K562 (cell line): ENCODE measurements around the gene NMT1. TPM values are rescaled to one million over a fixed set of nuclear protein-coding genes. Genes with fewer than 3 reads are reported as not detected.

Source experiments
- CBFB ChIP-seq: sonication (generic); formaldehyde crosslinking; IDR thresholded peaks from 2 replicates; pipeline ENCODE4 v1.4.0; 2020; ENCODE audit warnings: mild to moderate bottlenecking, missing genetic modification reagents
- CSDE1 ChIP-seq, 2 experiments: fragments of 450-650 bp; IDR thresholded peaks; 2 replicates each; pipeline ENCODE4 v1.6.1; 2016; ENCODE audit warnings: mild to moderate bottlenecking in 1 of 2
- FIP1L1 ChIP-seq: fragments of 200-400 bp; formaldehyde crosslinking; IDR thresholded peaks from 2 replicates; pipeline ENCODE4 v1.6.1; 2018; ENCODE audit warnings: mild to moderate bottlenecking, low read depth, low read length; ENCODE audit not compliant: poor library complexity, severe bottlenecking
- HDAC8 ChIP-seq: fragments of 450-650 bp; IDR thresholded peaks from 2 replicates; pipeline ENCODE4 v1.6.1; 2016; ENCODE audit warnings: mild to moderate bottlenecking, missing genetic modification characterization, moderate library complexity, missing compliant biosample characterization
- KDM5B ChIP-seq: fragments of 200-600 bp; sonication (generic); IDR thresholded peaks from 2 replicates; pipeline ENCODE4 v1.6.1; 2012; ENCODE audit warnings: low read depth, mild to moderate bottlenecking, moderate library complexity, low read length, control low read depth, inconsistent platforms; ENCODE audit not compliant: insufficient replicate concordance
- KLF1 ChIP-seq: fragments of 450-650 bp; IDR thresholded peaks from 2 replicates; pipeline ENCODE4 v1.6.1; 2016; ENCODE audit warnings: missing genetic modification characterization, missing compliant biosample characterization
- ZNF707 ChIP-seq: fragments of 250-450 bp; sonication (Bioruptor Pico); conservative IDR thresholded peaks from 2 replicates; pipeline ENCODE4 v1.8.0; 2022; ENCODE audit warnings: inconsistent platforms, mild to moderate bottlenecking, moderate library complexity
- polyA plus RNA-seq, 8 experiments: library from polyadenylated mRNA; depleted of rRNA in 4 of 8; stranded (reverse) in 5 of 8; unstranded in 3 of 8; fragments of >200 nt; fragmentation: Nextera tagmentation in 2 of 8; fragmentation: Illumina TruSeq in 1 of 8; extraction: Ambion mirVana in 2 of 8; extraction: Trizol in 1 of 8; gene quantifications; 2 replicates each; pipeline versions ENCODE4 v1.2.1 to v1.2.3, GENCODE V29; 2011 to 2014; ENCODE audit warnings: inconsistent platforms in 1 of 8, missing spikeins in 1 of 8
- total RNA-seq, 7 experiments: library from RNA; depleted of rRNA in 6 of 7; stranded (reverse); fragments of >200 nt in 6 of 7; fragmentation: Illumina TruSeq in 2 of 7; extraction: Trizol in 2 of 7; gene quantifications; 2 replicates each; pipeline versions ENCODE4 v1.2.1 to v1.2.3, GENCODE V29; 2011 to 2021; ENCODE audit warnings: low replicate concordance in 1 of 7
- TF ChIP-seq, protein P1 (sequence below): fragments of 200-600 bp; sonication (generic); IDR thresholded peaks from one replicate; pipeline ENCODE4 v1.6.1; 2012; ENCODE audit warnings: mild to moderate bottlenecking, low read depth, low read length, inconsistent platforms
- TF ChIP-seq, protein P2 (sequence below), 2 experiments: fragments of 150-350 bp in 1 of 2; IDR thresholded peaks; 2 replicates each; pipeline ENCODE4 v1.6.1; 2012 to 2016; ENCODE audit warnings: low read depth in 2 of 2, low read length in 2 of 2, mild to moderate bottlenecking in 1 of 2, moderate library complexity in 1 of 2
- TF ChIP-seq, protein P3 (sequence below): sonication (generic); formaldehyde crosslinking; IDR thresholded peaks from 2 replicates; pipeline ENCODE4 v1.8.0; 2022; ENCODE audit warnings: mild to moderate bottlenecking, missing genetic modification reagents

The NMT1 gene
- total and polyA plus RNA-seq, 9 of the 15 experiments (the other 6 are each of a cell fraction or from before 2014, with no cell fraction given) = 86.7 to 569 (median 213) TPM

- TF ChIP-seq, protein P1, sequence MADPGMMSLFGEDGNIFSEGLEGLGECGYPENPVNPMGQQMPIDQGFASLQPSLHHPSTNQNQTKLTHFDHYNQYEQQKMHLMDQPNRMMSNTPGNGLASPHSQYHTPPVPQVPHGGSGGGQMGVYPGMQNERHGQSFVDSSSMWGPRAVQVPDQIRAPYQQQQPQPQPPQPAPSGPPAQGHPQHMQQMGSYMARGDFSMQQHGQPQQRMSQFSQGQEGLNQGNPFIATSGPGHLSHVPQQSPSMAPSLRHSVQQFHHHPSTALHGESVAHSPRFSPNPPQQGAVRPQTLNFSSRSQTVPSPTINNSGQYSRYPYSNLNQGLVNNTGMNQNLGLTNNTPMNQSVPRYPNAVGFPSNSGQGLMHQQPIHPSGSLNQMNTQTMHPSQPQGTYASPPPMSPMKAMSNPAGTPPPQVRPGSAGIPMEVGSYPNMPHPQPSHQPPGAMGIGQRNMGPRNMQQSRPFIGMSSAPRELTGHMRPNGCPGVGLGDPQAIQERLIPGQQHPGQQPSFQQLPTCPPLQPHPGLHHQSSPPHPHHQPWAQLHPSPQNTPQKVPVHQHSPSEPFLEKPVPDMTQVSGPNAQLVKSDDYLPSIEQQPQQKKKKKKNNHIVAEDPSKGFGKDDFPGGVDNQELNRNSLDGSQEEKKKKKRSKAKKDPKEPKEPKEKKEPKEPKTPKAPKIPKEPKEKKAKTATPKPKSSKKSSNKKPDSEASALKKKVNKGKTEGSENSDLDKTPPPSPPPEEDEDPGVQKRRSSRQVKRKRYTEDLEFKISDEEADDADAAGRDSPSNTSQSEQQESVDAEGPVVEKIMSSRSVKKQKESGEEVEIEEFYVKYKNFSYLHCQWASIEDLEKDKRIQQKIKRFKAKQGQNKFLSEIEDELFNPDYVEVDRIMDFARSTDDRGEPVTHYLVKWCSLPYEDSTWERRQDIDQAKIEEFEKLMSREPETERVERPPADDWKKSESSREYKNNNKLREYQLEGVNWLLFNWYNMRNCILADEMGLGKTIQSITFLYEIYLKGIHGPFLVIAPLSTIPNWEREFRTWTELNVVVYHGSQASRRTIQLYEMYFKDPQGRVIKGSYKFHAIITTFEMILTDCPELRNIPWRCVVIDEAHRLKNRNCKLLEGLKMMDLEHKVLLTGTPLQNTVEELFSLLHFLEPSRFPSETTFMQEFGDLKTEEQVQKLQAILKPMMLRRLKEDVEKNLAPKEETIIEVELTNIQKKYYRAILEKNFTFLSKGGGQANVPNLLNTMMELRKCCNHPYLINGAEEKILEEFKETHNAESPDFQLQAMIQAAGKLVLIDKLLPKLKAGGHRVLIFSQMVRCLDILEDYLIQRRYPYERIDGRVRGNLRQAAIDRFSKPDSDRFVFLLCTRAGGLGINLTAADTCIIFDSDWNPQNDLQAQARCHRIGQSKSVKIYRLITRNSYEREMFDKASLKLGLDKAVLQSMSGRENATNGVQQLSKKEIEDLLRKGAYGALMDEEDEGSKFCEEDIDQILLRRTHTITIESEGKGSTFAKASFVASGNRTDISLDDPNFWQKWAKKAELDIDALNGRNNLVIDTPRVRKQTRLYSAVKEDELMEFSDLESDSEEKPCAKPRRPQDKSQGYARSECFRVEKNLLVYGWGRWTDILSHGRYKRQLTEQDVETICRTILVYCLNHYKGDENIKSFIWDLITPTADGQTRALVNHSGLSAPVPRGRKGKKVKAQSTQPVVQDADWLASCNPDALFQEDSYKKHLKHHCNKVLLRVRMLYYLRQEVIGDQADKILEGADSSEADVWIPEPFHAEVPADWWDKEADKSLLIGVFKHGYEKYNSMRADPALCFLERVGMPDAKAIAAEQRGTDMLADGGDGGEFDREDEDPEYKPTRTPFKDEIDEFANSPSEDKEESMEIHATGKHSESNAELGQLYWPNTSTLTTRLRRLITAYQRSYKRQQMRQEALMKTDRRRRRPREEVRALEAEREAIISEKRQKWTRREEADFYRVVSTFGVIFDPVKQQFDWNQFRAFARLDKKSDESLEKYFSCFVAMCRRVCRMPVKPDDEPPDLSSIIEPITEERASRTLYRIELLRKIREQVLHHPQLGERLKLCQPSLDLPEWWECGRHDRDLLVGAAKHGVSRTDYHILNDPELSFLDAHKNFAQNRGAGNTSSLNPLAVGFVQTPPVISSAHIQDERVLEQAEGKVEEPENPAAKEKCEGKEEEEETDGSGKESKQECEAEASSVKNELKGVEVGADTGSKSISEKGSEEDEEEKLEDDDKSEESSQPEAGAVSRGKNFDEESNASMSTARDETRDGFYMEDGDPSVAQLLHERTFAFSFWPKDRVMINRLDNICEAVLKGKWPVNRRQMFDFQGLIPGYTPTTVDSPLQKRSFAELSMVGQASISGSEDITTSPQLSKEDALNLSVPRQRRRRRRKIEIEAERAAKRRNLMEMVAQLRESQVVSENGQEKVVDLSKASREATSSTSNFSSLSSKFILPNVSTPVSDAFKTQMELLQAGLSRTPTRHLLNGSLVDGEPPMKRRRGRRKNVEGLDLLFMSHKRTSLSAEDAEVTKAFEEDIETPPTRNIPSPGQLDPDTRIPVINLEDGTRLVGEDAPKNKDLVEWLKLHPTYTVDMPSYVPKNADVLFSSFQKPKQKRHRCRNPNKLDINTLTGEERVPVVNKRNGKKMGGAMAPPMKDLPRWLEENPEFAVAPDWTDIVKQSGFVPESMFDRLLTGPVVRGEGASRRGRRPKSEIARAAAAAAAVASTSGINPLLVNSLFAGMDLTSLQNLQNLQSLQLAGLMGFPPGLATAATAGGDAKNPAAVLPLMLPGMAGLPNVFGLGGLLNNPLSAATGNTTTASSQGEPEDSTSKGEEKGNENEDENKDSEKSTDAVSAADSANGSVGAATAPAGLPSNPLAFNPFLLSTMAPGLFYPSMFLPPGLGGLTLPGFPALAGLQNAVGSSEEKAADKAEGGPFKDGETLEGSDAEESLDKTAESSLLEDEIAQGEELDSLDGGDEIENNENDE = no peak
- TF ChIP-seq, protein P2, sequence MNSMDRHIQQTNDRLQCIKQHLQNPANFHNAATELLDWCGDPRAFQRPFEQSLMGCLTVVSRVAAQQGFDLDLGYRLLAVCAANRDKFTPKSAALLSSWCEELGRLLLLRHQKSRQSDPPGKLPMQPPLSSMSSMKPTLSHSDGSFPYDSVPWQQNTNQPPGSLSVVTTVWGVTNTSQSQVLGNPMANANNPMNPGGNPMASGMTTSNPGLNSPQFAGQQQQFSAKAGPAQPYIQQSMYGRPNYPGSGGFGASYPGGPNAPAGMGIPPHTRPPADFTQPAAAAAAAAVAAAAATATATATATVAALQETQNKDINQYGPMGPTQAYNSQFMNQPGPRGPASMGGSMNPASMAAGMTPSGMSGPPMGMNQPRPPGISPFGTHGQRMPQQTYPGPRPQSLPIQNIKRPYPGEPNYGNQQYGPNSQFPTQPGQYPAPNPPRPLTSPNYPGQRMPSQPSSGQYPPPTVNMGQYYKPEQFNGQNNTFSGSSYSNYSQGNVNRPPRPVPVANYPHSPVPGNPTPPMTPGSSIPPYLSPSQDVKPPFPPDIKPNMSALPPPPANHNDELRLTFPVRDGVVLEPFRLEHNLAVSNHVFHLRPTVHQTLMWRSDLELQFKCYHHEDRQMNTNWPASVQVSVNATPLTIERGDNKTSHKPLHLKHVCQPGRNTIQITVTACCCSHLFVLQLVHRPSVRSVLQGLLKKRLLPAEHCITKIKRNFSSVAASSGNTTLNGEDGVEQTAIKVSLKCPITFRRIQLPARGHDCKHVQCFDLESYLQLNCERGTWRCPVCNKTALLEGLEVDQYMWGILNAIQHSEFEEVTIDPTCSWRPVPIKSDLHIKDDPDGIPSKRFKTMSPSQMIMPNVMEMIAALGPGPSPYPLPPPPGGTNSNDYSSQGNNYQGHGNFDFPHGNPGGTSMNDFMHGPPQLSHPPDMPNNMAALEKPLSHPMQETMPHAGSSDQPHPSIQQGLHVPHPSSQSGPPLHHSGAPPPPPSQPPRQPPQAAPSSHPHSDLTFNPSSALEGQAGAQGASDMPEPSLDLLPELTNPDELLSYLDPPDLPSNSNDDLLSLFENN (IDR thresholded peaks at IDR 0.05; ENCODE audit: low read depth in 2 of 2, low read length in 2 of 2) = no peak
- TF ChIP-seq CBFB (CRISPR knock-in tag) = peak; percentile 87
- 0 out of 2 replicates have a peak, but pooled peaks have one; percentile 26 for TF ChIP-seq HDAC8 (tag)
- TF ChIP-seq, protein P3, sequence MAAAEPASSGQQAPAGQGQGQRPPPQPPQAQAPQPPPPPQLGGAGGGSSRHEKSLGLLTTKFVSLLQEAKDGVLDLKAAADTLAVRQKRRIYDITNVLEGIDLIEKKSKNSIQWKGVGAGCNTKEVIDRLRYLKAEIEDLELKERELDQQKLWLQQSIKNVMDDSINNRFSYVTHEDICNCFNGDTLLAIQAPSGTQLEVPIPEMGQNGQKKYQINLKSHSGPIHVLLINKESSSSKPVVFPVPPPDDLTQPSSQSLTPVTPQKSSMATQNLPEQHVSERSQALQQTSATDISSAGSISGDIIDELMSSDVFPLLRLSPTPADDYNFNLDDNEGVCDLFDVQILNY (CRISPR knock-in tag) = 0 out of 2 replicates have a peak, but pooled peaks have one; percentile 59
- TF ChIP-seq KDM5B = peak; percentile 24
- no peak for TF ChIP-seq KLF1 (tag)
- no peak for TF ChIP-seq FIP1L1
- TF ChIP-seq CSDE1 (IDR thresholded peaks at IDR 0.05) = no peak
- TF ChIP-seq ZNF707 (CRISPR knock-in tag) = no peak
These were observed 71.7 kb downstream of the NMT1 start (continued) for GRCh38 chr17:45132572-45133463.
